ENCODE measurements around the gene CELSR2.
"Not testable (repeated sequence)": the region's sequence is repeated elsewhere in the genome, so short reads cannot be mapped to it uniquely, and the experiment has no call there.

Gene CELSR2

DNA sequence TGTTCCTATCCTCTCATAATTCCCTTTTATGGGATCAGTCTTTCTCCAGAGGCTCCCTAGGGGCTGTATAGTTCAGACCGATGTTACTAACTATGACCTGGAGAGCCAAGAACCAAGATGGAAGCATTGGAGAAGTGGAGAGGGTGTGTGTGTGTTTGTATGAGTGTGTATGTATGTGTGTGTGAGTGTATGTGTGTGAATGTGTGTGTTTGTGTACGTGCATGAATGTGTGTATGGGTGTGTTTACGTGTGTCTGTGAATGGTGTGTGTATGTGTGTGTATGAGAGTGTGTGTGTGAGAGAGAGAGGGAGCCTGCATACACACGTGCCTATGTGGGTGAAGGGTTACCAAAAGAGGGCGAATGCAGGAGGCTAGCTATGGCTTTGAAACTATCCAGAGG, 52.5 kb downstream of the CELSR2 start:
- no peak for TF ChIP-seq EZH2 (IDR thresholded peaks at IDR 0.05; ENCODE audit: borderline replicate concordance, low read depth, low read length, severe bottlenecking)
- TF ChIP-seq, protein P1, sequence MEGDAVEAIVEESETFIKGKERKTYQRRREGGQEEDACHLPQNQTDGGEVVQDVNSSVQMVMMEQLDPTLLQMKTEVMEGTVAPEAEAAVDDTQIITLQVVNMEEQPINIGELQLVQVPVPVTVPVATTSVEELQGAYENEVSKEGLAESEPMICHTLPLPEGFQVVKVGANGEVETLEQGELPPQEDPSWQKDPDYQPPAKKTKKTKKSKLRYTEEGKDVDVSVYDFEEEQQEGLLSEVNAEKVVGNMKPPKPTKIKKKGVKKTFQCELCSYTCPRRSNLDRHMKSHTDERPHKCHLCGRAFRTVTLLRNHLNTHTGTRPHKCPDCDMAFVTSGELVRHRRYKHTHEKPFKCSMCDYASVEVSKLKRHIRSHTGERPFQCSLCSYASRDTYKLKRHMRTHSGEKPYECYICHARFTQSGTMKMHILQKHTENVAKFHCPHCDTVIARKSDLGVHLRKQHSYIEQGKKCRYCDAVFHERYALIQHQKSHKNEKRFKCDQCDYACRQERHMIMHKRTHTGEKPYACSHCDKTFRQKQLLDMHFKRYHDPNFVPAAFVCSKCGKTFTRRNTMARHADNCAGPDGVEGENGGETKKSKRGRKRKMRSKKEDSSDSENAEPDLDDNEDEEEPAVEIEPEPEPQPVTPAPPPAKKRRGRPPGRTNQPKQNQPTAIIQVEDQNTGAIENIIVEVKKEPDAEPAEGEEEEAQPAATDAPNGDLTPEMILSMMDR (IDR thresholded peaks at IDR 0.05; ENCODE audit: borderline replicate concordance, extremely low read depth, low read length, poor library complexity, severe bottlenecking): no peak
- H3K27ac ChIP-seq (ENCODE audit: low read length): no peak overlapping the region
- no peak overlapping the region for H3K4me2 ChIP-seq (ENCODE audit: insufficient read depth, low read length)
- H3K4me3 ChIP-seq (ENCODE audit: low read depth in 1 of 2, low read length in 2 of 2): no peak overlapping the region
- no peaks in the 10 kb centered on the region for H3K27me3 ChIP-seq (ENCODE audit: insufficient read depth, low read length, poor library complexity)
- ATAC-seq (ENCODE audit: insufficient read depth, low read depth): no peak
- no peaks in the 10 kb centered on the region for H3K4me1 ChIP-seq (ENCODE audit: insufficient read depth, low read length)
- DNase-seq: no peak
- H3K9ac ChIP-seq (ENCODE audit: low read depth, low read length): no peak overlapping the region
- H3K36me3 ChIP-seq (ENCODE audit: insufficient read depth, low read length): no peaks in the 10 kb centered on the region
- H4K20me1 ChIP-seq (ENCODE audit: insufficient read depth, low read length): no peaks in the 10 kb centered on the region
- no peaks in the 10 kb centered on the region for H3K9me3 ChIP-seq (ENCODE audit: insufficient read depth, low read length, severe bottlenecking)
- H2AFZ ChIP-seq (ENCODE audit: low read depth, low read length): no peak overlapping the region
- no peaks in the 10 kb centered on the region for H3K79me2 ChIP-seq (ENCODE audit: insufficient read depth, low read length)

DNA sequence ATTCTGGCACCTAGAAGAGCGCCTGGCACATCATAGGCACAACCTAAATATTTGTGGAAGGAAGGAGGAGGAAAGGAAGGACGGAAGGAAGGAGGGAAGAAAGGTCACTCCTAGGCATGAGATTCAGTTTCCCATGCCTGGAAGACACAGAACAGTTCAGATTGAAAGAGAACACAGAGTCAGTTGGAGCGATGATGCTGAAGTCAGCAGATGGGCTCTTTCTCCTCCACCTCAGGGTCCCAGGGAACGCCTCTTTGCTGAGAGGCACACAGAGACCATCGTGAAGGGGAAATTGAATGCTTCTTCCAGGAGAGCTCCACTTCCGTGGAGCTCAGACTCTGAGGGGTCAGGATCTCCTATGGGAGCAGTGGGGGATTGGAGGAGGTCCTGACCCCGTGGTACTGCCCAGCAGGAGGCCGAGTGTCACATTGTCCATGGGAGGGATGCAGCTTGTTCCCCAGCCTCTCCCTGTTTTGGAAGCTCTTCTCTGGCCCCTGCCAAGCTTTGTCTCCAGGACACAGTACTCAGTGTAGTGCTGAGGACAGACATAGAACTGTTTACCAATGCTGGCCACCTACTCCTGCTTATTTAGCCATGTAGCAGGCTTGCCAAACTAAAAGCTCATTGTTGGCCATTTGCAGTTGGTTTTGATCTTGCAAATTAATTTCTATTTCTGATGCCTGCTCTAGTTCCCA, 55.0 kb downstream of the CELSR2 start:
- Histone ChIP-seq H3K4me3 (ENCODE audit: low read depth in 1 of 2, low read length in 2 of 2) (no peak overlapping the region), H3K36me3 (ENCODE audit: insufficient read depth, low read length) (no peaks in the 10 kb centered on the region), H3K9me3 (ENCODE audit: insufficient read depth, low read length, severe bottlenecking) (no peaks in the 10 kb centered on the region), H3K27ac (ENCODE audit: low read length) (no peak overlapping the region), H3K27me3 (ENCODE audit: insufficient read depth, low read length, poor library complexity) (no peaks in the 10 kb centered on the region), H3K4me1 (ENCODE audit: insufficient read depth, low read length) (no peaks in the 10 kb centered on the region), H2AFZ (ENCODE audit: low read depth, low read length) (no peak overlapping the region), H3K9ac (ENCODE audit: low read depth, low read length) (no peak overlapping the region), H3K79me2 (ENCODE audit: insufficient read depth, low read length) (no peaks in the 10 kb centered on the region), H4K20me1 (ENCODE audit: insufficient read depth, low read length) (no peaks in the 10 kb centered on the region), H3K4me2 (ENCODE audit: insufficient read depth, low read length) (no peak overlapping the region)
- ATAC-seq (ENCODE audit: insufficient read depth, low read depth) (no peak), DNase-seq (no peak)
- TF ChIP-seq, protein P1 (IDR thresholded peaks at IDR 0.05; ENCODE audit: borderline replicate concordance, extremely low read depth, low read length, poor library complexity, severe bottlenecking): no peak
- TF ChIP-seq EZH2 (IDR thresholded peaks at IDR 0.05; ENCODE audit: borderline replicate concordance, low read depth, low read length, severe bottlenecking): no peak

DNA sequence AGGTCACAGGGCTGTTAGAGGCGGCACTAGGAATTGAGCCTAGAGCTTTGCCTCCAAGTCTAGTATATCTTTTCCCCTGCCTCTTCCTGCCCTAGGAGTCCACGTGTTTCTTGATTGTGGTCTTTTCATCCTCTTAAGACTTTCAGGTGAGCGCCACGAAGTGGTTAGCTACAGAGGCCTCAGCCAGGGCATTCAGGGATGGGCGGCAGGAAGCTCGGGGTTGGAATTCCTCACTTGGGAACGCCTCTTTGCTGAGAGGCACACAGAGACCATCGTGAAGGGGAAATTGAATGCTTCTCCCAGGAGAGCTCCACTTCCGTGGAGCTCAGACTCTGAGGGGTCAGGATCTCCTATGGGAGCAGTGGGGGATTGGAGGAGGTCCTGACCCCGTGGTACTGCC, 56.7 kb downstream of the CELSR2 start:
- H3K27me3 ChIP-seq (ENCODE audit: insufficient read depth, low read length, poor library complexity); H3K79me2 ChIP-seq (ENCODE audit: insufficient read depth, low read length); H3K4me3 ChIP-seq (ENCODE audit: low read depth in 1 of 2, low read length in 2 of 2); DNase-seq; H4K20me1 ChIP-seq (ENCODE audit: insufficient read depth, low read length); H3K4me1 ChIP-seq (ENCODE audit: insufficient read depth, low read length); H3K9ac ChIP-seq (ENCODE audit: low read depth, low read length); H3K9me3 ChIP-seq (ENCODE audit: insufficient read depth, low read length, severe bottlenecking); H3K4me2 ChIP-seq (ENCODE audit: insufficient read depth, low read length); H3K27ac ChIP-seq (ENCODE audit: low read length); H3K36me3 ChIP-seq (ENCODE audit: insufficient read depth, low read length); H2AFZ ChIP-seq (ENCODE audit: low read depth, low read length); ATAC-seq (ENCODE audit: insufficient read depth, low read depth): not testable (repeated sequence)

DNA sequence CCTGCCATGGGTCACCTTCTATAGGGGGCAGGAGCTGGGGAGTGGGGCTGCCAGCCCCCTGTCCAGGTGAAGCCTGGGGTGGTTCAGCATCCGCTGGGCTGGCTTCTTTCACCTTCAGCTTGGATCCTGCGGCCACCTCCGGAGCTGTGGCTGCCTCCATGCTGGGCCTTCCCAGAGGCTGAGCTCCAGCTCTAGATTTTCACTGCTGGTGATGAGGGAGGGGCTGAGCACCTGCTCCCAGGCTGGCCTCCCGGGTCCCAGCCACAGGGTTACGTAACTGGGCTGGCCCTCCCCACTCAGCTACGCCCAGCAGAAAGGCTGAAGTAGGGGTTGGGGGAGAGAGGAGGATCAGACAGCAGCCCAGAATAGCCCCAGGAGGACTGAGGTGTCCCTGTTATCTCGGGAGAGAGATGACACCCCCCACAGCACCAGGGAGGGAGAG, 57.5 kb downstream of the CELSR2 start, which contains the start of gene MYBPHL:
Gene MYBPHL (minus strand): TSS at position 180 of the 442 bp plus-strand sequence. CDS start 20 bp downstream, at position 160.
- no peak within 1 kb of the TSS for H3K9ac ChIP-seq (ENCODE audit: low read depth, low read length)
- no peaks in the 10 kb centered on the region for H4K20me1 ChIP-seq (ENCODE audit: insufficient read depth, low read length)
- H2AFZ ChIP-seq (ENCODE audit: low read depth, low read length): no peak within 1 kb of the TSS
- no peaks in the 10 kb centered on the region for H3K9me3 ChIP-seq (ENCODE audit: insufficient read depth, low read length, severe bottlenecking)
- H3K4me2 ChIP-seq (ENCODE audit: insufficient read depth, low read length): no peak within 1 kb of the TSS
- H3K79me2 ChIP-seq (ENCODE audit: insufficient read depth, low read length): no peaks in the 10 kb centered on the region
- no peaks in the 10 kb centered on the region for H3K36me3 ChIP-seq (ENCODE audit: insufficient read depth, low read length)
- no peaks in the 10 kb centered on the region for H3K27me3 ChIP-seq (ENCODE audit: insufficient read depth, low read length, poor library complexity)
- DNase-seq (no peak), ATAC-seq (ENCODE audit: insufficient read depth, low read depth) (0 out of 3 replicates have a peak, but pooled peaks have one; percentile 12)
- H3K27ac ChIP-seq (ENCODE audit: low read length): no peak within 1 kb of the TSS
- no peak within 1 kb of the TSS for H3K4me3 ChIP-seq (ENCODE audit: low read depth in 1 of 2, low read length in 2 of 2)
- TF ChIP-seq, protein P1 (IDR thresholded peaks at IDR 0.05; ENCODE audit: borderline replicate concordance, extremely low read depth, low read length, poor library complexity, severe bottlenecking): no peak
- TF ChIP-seq EZH2 (IDR thresholded peaks at IDR 0.05; ENCODE audit: borderline replicate concordance, low read depth, low read length, severe bottlenecking): no peak
- no peaks in the 10 kb centered on the region for H3K4me1 ChIP-seq (ENCODE audit: insufficient read depth, low read length)

All from DND-41 (cell line).